ENCODE results near the gene PRKD2. TPM values are rescaled to one million over a fixed set of nuclear protein-coding genes. Genes with fewer than 3 reads are reported as not detected.

PRKD2 gene
- total RNA-seq, 1 donor from 2014 or later: 158 TPM

DNA sequence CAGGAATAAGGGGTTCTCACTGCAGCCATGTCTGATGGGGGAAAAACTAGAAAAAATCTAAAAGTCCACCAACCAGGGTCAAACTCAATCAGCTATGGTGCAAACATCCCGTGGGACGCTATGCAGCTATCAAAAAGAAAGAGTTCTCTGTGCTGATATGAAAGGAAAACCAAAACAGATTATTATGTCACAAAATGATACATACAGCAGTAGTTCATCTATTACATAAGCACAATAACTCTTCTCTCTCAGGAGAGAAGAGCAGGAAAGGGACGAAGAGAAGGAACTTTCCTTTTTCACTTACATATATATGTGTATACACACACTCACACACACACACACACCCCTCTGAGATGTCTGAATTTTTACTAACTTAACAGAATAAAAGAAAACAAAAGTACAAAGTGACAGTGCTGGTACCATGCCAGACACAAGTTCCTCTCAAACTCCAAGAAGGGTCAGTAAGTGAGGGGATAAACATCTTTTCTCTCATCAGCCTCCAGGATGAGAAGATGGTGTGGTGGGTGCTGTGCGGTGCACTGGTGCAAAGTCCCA is 26.1 kb upstream of the PRKD2 start:
- intact Hi-C loops (cut with micrococcal nuclease): no loop called here

DNA sequence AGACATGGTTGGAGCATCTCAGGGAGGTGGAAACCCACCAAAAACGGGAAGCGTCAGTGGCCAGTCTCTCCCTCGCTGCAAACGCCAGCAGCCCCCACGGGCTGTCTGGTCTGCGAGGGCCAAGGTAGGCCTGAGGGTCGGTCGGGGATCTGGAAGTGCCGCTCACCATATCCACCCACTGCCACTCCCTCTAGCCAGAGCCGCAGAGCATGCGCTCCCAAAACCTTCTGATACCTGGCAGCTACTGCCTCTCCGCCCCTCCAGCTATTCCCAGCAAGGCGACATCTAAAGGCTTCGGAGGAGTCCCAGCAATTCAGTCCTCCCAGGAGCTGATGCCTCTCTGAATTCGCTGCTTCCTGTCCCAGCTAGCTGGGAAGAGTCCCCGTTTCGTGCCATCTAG is 24.5 kb upstream of the PRKD2 start:
- intact Hi-C loops (cut with micrococcal nuclease): no loop called here

DNA sequence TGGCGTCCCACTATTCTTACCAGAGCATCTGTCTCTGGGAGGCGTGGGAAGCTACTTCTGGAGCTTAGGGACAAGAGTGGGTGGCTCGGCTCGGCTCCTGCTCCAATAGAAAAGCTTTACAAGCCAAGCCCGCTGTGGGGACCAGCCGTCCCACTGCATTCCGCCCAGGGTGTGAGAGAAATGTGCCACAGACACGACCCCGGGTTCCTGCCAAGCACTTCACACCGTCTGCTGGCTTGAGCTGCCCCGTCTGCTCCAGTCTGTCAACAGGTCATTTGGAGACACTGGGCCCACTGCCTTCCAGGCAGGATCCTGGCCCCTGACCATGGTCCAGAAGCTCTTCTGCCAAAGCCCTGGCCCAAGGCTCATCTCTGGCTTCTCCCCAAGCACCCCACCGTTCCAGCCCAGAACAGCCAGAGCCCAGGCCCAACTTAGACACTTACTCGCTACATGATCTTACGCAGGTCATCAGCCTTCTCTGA is 22.4 kb upstream of the PRKD2 start:
- intact Hi-C loops (cut with micrococcal nuclease): no loop called here

DNA sequence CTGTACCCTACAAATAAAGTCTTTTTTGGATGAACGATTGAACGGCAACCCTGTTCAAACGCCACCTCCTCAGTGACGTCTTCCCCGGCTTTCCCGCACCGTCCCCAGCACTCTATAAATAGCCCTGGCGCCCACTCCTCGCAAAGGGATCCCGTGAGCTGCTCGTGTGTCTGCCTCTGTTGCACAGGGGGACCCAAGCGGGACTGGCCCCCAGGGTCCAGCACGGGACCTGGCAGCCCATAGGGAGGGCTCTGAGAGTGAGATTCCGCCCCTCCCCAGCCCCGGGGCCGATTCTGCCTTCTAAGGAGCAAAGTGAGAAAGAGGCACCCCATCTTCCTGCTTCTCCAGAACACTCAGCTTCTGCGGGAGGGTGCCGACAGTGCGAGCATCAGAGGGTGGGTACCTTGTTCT is 20.9 kb upstream of the PRKD2 start:
- intact Hi-C loops (cut with micrococcal nuclease): no loop called here

DNA sequence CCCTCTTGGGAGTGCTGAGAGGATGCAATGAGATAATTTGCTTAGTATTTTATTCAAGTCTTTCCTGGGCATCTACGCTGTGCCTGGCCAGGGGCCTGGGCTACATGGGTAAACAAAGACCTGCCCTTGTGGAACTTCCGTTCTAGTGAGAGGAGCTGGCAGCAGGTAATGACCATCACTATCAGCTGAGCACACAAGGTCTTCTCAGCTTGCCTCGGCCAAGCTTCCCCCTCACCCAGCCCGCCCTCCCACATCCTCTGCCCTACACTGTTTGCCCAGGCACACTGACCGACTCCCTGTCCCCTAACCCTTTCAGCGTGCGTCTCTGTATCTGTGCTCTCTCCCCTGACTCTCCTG is 20.4 kb upstream of the PRKD2 start:
- intact Hi-C loops (cut with micrococcal nuclease): no loop called here

DNA sequence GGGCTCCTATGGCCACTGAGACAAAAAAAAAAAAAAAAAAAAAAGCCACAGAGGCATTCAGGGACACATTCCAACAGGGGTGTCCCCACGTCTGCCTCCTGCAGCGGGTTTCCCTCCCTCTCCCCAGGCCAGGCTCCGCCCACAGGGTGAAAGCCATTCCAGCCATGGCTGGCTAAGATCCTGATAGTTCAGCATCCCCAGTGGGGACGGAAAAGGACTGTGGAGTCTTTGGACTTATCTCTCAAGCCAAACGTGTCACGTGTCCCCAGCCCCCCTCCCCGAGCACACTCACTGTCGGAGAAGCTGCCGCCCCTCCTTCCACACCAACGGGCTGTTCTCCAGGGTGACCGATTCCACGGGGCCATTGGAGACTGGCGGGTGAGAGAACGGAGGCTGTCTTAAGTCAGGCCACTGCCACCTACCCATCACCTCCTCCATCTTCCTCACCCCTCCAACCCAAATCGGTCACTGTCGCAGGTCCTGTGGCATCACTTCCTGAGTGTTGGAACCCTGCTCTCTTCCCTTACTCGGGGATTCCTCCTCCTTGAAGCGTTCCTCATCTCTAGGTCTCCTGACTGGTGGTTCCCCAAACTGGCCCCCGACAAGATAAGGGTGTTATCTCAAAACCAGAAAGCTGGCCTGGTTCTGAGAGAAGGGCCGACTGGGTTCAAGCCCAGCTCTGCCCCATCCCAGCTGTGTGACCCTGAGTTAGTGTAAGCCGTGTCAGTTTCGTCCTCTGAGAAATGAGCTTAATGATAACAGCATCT is 19.8 kb upstream of the PRKD2 start:
- intact Hi-C loops (cut with micrococcal nuclease): no loop called here

DNA sequence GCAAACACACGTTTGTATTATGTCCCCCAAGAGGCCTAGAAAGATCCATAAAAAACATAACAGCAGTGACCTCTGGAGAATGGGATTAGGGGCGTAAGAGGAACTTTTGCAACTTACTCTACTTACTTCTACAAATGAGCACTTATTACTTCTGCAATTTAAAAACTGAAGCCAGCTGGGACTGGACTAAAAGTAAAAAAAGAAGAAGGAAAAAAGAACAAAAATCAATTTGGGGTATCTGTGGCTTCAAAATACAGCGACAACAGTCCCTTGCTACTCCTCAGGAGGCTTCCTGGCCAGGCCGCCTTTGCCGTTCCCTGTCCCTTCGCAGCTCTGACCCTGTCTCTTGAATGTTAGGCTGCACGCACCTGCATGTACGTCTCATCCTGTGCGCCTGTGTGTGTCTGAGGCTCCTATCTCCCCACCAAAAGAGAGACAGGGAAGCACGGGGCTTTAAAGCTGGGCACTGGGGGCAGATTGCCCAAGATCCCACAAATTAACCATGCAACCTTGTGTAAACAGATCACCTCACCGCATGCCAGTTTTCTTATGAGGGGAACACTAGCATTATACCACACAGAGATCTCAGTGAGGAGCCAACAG is 16.9 kb upstream of the PRKD2 start:
- intact Hi-C loops (cut with micrococcal nuclease): no loop called here

DNA sequence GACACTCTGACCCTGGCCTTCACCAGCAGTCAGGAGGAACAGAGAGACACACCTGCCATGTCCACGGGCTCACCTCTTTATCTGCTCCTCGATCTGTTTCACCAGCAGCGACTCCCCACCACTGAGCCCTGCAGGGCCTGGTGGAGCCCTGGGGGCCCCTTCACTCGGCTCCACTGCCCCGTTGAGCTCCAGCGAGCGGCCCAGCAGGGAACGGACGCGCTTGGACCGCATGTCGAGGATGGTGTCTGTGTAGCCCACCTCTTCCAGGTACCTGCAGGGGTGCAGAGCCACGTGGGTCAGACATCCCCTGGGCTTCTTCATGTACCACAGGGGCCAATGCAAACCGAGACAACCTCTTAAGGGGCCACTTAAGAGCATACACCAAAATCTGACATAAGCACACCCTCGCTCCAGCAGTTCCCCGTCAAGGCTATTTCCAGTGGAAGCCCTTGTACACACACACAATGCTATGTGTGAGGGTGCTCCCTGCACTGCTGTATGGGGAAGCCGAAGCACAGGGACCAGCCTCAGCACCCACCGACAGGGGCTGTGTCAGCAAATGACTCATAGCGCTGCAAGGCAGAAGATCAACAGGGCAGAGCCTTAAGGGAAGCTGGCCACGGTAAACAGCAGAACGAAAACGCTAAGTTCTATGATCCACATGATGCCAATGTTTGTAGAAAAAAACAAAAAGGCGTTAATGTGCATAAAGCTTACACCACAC is 16.2 kb upstream of the PRKD2 start:
- intact Hi-C loops (cut with micrococcal nuclease): no loop called here

DNA sequence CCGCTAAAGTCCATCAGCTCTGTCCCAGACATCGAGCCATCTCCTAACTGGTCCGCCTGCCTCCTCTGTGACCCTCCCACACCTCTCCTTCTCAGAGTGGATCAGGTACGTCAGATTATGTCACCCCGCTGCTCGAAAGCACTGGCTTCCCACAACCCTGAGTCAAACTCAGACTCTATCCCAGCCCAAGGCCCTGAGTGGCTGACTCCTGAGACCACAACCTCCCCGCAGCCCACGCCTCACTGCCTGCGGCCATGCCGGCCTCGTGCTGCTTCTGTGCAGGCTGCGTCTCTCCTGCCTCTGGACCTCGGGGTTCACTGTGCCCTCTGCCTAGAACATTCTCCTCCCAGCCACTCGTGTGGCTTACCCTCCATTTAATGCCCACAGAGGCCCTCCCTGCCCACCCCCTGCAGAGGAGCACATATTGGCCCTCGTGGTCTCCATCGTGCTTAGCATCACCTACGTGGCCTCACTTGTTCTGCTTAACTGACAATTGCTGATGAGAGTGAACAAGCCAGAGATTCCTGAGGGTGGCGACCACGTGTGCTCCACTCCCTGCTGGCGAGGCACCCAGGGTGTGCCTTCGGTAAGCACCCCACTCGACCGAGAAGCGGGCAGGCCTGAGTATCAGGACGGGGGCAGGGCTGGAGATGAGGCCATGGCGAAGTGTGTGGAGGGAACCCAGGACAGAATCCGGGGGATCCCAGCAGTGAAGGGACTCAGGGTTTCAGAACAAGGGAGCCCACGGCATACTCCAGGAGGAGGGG is 15.4 kb upstream of the PRKD2 start:
- intact Hi-C loops (cut with micrococcal nuclease): no loop called here

DNA sequence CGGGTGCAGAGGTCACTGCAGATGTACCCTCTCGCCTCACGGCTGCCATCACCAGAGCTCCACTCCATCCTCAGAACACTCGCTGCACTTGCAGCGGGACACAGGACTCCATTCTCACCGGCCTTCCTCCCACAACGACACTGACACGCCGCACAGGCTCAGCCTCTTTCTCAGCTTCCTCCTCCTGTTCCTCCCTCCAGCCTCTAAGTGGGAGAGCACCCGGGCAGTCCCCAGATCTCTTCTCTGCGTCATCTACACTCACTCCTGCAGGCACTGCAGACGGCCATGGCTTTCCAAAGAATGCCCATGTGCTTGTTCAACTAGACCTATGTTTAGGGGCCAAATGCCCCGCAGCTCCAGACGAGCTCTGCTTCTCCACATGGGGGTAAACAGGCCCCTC is 14.7 kb upstream of the PRKD2 start:
- intact Hi-C loops (cut with micrococcal nuclease): no loop called here

DNA sequence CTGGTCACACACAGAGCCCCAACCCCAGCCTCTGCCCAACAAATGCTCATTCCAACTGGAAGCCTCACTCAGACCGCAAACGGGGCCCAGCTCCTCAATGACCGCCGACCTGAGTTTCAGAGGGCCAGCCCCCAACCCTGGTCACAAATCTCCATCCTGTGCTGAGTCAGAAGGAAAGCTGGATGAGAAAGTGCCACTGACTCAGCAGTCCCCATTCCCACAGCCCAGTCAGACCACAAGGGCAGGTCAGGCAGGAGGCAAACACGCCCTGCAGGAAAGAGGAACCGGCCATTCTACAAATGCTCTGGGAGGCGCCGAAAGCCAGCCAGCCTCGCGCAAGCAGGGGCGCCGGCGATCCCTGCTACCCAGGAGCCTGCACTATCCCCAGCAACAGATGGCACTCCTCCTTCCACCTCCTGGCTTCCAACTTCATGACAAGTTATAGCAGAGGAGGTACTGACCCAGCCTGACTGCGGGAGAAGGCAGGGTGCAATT is 14.1 kb upstream of the PRKD2 start:
- intact Hi-C loops (cut with micrococcal nuclease): no loop called here

DNA sequence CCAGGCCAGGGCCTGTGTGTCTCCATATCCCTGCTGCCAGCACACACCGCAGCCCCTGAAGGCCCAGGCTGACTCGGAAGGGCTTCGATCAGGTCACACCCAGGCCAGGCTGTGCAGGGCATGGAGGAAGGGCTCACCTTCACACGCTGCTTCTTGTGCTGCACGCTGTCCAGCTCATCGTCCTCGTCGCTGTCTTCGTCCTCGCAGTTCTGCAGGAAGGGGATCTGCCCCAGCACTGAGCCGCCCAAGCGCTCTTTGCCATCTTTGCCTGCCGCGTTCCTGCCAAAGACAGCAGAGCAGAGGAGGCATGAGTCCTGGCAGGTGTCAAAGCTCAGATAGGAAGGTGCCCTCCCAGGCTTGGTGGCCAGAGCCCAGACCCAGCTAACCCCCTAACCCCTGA is 13.7 kb upstream of the PRKD2 start:
- intact Hi-C loops (cut with micrococcal nuclease): no loop called here

DNA sequence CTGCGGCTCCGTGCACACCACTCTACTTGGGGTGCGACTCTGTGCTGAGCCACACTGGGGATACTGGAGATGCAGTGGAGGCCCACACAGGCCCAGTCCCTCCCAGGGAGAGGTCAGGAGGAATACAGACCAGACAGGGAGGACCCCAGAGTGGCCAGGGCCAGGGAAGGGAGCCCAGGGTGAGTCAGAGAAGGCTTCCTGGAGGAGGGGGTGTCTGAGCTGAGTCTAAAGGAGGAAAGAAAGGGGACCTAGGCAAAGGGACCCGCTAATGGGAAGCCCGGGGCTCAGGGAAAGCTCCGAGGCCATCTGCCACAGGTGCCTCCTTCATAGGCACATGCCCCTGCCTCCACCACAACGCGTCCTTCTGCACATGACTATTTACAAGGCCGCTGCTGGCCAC is 13.3 kb upstream of the PRKD2 start:
- intact Hi-C loops (cut with micrococcal nuclease): no loop called here

DNA sequence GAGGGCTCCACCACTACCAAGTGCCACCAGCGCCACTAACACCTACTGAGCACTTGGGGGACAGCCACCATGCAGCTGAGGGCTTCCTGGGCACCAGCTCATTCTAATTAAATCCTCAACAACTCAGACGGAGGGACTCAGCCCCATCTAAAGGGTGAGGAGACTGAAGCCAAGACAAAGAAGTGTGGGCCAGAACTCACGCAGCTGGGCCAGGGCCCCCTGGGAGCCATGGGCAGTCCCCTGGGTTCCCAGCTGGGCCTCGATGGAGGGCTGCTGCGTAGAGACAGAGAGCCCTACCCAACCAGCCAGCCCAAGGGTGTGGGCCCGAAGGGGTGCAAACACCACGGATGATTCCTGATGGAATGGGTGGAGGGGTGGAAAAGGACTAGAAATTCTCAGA is 12.8 kb upstream of the PRKD2 start:
- intact Hi-C loops (cut with micrococcal nuclease): no loop called here

DNA sequence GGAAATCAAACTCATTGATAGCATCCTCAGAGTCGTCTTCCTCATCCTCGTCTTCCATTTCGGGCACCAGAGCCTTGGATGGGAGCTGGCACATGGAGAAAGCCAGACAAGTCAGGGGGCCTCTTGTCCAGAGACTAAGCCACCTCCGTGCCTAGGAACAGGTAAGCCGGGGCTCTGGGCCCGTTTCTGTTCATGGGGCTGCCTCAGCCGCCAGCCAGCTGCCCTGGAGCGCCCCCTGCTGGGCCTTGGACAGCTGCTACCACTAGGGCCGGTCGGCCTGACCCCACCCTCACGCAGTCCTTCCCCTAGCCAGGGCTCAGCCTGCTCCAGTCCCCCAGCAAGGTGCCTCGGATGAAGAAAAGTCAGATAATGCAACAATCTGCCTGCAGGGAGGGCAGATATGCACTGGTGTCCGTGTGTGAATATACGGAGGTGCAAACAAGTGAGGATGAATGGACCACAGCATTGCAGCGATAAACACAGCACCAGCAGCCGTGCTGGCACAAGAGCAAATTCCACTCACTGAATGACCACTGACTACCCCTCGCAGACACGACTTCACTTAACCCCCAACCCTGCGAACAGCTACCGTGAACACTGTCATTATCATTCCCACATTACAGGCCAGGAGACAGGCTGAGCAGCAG is 11.9 kb upstream of the PRKD2 start:
- intact Hi-C loops (cut with micrococcal nuclease): loop anchor here (1.0 kb wide), 2 partner anchors 12 to 25 kb away; partner anchors contain the start of gene PRKD2

DNA sequence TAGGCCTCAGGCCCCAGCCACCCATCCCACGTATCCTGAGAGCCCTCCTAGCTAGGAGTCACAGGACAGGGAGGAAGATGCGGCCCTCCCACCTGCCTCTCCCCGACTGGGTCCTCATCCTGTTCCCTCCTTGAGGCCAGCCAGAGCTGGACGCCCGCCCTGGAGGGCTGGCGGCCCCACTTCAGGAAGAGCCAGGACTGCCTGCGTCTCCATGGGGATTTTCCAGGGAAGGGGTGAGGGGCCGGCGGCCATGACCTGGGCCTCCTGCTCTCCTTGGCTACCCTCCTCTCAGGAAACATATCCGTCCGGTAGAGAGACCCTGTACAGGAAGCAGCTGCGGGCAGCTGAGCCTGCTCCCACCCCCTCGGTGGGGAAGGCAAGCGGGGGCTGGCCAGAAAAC is 11.3 kb upstream of the PRKD2 start:
- intact Hi-C loops (cut with micrococcal nuclease): loop anchor here (1.0 kb wide), 2 partner anchors 11 to 24 kb away; partner anchors contain the start of gene PRKD2

DNA sequence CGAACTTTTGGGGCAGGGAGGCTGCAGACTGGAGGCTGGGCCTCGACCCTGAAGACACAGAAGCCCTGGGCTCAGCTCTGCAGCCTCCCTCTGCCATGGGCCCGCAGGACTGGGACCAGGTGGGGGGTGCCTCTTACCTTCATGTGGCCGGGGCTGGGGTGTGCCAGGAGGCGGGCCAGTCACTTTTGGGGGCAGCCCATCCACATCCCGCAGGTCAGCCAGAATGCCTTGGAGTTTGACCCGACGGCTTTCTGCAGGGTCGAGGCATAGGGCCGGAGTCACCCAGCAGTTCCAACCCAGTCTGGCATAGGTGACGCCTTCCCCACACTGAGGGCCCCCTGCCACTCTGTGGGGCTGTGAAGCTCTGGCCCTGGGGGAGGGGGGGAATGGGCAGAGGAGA is 10.8 kb upstream of the PRKD2 start:
- intact Hi-C loops (cut with micrococcal nuclease): loop anchor here (1.0 kb wide), 2 partner anchors 10 to 23 kb away; partner anchors contain the start of gene PRKD2

DNA sequence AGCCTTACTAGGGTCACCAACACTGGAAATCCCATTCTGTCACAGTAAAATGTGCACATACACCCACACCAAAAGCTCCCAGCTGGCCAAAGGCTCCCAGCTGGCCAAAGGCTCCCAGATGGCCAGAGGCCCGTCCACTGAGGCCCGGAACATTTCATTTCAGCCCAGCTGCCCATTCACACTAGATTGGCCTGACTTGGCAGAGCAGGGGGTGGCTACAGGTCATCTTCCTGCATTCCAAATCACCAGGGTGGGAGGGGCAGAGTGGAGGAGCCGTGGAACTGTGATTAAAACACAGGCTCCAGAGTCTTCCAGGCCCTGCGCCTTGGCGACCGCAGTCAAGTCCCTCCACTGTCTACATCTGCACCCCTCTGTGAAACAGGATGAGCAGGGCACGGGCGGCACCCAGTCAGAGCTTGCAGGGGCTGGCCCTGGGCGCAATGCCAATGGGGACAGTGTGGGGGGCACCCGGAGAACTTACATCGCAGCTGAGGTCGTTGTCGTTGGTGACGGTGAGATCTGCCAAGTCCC is 10.1 kb upstream of the PRKD2 start:
- intact Hi-C loops (cut with micrococcal nuclease): no loop called here

DNA sequence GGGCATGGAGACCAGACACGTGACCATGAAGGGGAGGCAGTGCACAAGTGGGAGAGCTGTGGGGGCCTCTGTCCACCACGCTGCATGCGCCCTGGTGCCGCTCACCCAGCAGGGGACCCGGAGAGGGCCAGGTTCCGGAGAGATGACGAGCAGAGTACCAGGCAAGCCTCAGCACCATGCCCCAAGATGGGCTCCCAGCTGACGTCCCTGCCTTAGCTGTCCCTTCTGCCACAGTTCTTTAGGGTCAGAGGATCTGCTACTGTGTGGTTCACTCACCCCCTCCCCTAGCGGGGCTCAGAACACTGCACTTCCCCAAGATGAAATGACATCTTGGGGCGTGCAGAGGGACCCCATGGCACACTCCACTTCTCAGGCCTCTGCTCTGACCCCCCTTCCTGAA is 9.6 kb upstream of the PRKD2 start:
- intact Hi-C loops (cut with micrococcal nuclease): no loop called here

DNA sequence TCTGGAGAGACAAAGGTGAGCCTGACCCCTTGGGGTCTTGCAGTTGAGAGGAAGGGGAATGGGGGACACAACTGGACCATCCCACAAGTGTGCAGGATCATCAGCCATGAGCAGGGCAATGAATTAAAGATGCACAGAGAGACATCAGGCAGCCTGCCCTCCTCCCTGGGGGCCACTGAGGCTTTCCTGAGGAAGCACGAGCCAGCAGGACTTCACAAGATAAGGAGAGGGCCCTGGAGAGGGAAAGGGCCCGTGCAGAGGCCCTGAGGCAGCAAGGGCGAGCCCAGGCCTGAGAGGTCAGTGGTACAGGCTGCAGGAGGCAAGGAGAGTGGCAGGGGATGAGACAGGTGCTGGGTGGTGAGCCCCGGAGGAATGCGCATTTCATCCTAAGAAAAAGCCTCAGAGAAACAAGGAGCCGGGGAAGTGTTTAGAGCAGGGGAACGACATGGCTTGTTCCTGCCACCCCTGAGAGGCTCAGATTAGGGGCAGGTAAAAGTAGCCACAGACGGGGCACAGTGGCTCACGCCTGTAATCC is 9.0 kb upstream of the PRKD2 start:
- intact Hi-C loops (cut with micrococcal nuclease): no loop called here

Data from T-helper 2 cell treated with Interferon-gamma antibody and Interleukin-4, amounts not matched to agents 100 ng/mL and 5 ng/mL, for 36 hours (primary cell).